ENCODE results near the gene LTB4R2.
A peak's percentile ranks its signal among the peaks of the same experiment; 100 is the strongest.

The LTB4R2 gene

DNA sequence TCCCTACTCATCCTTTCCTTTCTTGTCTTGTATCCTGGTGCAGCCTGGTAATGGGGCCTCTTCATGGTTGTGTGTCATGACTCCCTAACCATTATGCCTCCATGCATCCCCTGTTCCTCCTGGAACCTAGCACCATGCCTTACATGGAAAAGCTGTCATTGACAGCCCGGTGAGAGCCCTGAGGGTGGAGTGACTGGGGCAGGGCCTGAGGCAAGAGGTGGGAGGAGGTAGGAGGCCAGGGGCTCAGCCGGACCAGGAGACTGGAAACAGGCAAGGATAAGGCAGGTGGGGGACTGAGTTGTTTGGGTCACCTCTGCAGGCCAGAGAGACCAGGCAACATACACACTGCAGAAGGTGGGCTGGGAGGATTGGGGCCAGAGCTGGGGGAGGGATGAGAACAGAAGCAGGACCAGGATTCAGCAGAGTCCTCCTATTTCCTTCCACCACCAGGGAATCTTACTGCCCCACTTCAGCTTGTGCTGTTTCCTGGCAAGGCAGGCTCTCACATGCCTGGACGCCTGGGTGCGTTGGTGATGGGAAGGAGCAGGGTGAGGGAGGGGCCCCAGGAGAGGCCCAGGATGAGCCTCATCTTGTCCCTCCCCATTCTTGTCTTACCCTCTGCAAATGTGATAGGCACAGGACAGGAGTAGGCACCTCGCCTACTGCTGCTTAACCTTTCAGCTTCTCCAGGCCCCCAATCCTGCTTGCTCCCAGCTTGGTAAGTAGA lies at the start of gene LTB4R2:
Gene LTB4R2 (plus strand): TSS at position 603 of the 727 bp plus-strand sequence. CDS start 525 bp downstream, outside the sequence.
- no peak for DNase-seq

GRCh38 chr14:24260780-24261157 lies 49.2 kb upstream of the LTB4R2 start:
- DNase-seq: no peak

GRCh38 chr14:24261256-24261968 lies 48.5 kb upstream of the LTB4R2 start:
- DNase-seq: no peak

DNA sequence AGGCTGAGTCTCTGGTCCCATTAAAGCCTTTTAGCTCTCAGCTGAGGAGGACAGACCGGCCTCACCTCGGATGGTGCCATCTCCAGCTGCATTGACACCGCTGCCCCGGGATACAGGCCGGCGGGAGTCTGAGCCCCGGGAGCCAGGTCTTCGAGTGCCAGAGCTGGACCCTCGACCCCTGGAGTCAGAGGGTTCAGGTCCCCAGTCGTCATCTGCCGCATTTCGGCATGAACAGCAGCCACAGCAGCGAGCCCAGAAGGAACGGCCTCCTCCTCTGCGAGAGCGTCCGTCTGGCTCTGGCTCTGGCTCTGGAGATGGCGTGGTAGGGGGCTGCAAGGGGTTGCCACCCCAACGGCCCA lies 48.0 kb upstream of the LTB4R2 start:
- DNase-seq: no peak

- DNase-seq: no peak
Measured at GRCh38 chr14:24262821-24263733, 46.9 kb upstream of the LTB4R2 start, which contains the start of gene TGM1. TSS of gene TGM1 (minus strand) at chr14:24263177. CDS start at chr14:24262352, 825 bp downstream.

DNA sequence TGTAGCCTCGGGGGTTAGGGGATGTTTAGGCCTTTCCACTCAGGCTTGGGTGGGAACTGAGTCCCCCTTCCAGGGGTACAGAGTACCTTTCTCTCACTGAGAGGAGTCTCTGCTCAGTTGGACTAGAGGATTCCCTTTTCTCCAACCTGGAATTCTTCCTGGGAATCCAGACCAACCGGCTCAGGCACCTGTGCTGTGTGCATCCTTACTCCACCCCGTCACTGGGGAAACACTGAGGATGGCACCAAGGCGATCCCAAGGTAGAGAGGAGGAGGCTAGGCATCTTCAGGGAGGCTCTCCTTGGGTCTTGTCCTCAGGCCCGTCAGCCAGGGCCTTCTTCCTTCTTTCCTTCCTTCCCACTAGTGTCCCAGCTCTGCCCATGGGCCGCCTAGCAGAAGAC lies 46.1 kb upstream of the LTB4R2 start:
- no peak for DNase-seq

DNA sequence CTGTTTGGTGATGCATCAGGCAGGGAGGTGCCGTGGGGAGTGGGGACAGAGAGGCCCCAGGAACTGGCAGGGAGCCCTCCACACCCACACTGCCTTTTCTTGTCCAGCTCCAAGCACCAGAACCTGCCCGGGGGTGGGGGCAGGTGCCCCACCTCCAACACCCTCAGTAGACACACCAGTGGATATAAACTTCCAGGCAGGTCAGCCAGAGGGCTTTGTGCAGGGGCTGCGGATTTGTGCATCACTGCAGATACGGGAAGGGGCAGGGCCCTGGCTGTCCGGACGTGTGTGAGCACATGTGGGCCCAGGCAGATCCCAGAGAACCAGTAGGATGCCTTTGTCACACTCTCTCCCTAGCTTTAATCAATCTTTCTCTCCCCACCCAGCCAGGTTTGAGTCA lies 45.6 kb upstream of the LTB4R2 start:
- no peak for DNase-seq

DNA sequence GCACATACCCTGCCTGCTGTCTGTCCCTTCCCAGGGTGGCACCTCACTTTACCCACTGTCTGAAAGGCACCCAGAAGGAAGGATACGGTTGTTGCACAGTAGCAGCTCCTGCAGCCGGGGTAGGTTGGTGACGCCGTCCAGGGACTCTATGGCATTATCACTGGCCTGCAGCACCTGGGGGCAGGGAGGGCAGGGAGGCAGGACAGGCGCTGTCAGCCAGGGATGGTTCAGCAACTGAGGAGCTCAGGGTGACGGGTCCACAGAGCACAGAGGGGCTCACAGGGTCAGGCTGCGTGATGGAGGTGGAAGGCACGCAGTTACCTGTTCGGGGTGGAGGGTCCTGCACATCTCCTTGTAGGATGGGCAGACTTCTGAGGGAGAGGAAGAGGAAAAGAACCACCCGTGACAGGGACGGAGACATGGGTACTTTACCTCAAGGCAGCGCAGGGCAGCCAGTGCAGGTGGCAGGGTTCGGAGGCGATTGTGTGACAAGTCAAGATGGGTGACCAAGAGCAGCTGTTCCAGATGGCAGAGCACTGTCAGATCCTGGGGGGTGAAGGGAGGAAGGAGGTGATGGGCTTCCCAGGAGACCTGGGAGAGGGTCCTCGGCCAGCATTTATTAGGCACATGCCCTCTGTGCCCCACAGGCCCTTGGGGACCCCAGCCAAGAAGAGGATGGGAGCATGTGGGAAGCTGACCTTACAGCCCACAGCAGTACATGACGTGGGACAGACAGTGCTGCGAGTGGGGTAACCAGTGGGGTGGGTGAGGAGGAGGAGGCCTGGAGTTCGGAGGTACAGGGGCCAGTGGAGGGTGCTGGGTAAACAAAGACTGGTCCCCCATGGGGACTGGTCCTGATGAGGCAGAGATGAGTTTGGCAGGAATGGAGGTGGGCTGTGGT lies 43.3 kb upstream of the LTB4R2 start:
- no peak for DNase-seq

DNA sequence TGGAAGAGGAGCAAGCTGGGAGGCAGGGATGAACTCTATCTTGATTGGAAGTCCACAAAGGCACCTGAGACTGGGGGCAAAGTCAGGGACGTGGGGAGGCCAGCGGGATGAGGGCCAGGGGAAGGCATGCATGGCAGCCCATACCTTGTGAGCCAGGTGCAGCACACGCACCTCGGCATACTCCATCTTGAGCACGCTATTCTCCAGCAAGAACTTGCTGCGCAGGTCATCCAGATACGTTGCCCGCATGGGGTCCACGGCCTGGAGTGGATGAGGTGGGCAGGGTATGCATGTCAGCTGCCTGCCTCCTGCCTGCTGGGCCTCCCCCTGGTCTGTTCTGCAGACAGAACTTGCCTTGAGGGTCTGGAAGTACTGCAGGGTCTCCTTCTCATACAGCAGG lies 42.4 kb upstream of the LTB4R2 start:
- DNase-seq: no peak

DNA sequence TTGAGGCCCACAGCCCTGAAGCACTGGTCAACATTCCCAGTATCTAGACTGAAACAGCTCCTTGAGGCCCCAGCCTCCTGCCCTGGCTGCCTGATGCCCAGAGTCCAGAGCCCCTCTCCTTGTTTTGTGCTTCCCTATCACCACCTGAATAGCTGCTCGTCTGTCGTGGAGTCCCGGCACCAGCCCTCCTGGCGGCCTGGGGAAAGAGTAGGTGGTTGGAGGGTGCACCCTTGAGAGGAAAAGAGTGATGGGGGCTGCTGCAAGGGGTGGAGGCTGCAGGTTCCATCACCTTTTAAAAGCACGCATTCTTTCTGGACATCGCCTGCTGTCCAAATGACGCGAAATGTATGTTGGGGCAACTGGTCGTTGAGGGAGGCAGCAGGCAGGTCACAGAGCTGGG lies 41.7 kb upstream of the LTB4R2 start:
- no peak for DNase-seq

DNA sequence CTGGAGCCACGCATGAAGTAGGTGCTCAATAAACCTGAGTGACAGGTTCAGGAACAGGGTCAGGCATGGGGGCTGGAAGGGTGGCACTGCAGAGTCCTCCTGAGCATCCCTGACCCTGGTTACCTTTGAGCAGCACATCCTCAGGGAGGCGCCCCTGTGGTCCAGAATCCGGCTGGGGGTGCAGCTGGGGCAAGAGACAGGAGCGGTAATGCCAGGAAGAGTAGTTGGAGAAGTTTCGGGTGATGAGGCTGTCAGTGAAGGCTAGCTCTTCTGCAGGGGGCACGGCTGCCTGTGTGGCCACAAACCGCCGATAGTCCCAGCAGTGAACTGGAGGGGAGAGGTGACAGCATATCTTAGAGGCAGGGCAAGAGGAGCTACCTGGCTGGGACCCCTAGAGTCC lies 40.6 kb upstream of the LTB4R2 start:
- no peak for DNase-seq

DNA sequence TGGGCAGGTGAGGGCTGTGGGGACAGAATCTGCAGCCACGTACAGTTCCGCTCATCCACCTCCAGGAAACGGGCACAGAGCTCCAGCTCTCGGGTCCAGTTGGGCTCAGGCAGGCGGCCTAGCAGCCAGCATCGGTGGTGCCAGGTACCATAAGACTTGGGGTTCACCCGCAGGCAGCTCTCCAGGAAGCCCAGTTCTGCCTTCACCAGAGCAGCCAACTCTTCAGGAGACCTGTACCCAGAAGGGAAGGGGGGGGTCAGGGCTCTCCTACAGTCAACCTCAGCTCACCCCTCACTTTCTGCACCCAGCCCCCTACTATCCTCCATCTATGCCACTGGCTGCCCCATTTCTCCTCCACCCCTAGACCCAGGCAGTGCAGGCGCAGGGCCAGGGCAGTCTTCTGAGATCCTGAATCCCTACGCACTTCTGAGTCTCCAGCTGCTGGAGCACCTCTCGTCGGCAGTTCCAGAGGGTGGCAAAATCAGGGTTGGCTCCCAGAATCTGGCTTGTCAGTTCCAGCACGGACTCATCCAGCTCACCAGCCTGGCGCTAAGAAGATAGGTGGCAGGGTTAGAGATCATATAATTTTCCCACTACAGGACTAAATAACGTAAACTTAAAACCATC lies 39.9 kb upstream of the LTB4R2 start:
- DNase-seq: no peak

- no peak for DNase-seq
Measured at GRCh38 chr14:24270537-24271133, 39.3 kb upstream of the LTB4R2 start.

GRCh38 chr14:24271134-24271833 lies 38.7 kb upstream of the LTB4R2 start, which contains the start of gene RABGGTA:
TSS of gene RABGGTA (minus strand) at chr14:24271597. CDS start at chr14:24271115, 482 bp downstream.
- DNase-seq: peak; percentile 64 to 93

GRCh38 chr14:24271834-24272263 lies 38.1 kb upstream of the LTB4R2 start:
- DNase-seq: no peak

DNA sequence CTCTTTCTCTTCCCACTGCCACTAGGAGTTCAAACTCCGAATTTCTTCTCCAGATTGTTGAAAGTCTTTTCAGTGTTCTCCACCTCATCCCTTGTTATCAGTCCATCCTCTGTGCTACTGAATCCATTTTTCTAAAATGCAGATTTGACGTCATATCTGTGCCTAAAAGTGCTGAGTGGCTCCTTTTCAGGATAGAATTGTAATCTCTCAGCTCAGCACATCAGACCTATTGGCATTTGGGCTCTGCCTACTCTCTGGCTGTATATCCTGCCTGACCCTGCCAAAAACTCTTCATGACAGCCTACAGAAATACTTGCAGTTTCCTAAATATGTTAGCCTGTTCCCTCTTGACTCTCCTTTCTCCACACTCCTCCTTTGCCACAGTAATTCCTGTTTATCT lies 37.5 kb upstream of the LTB4R2 start:
- DNase-seq: no peak

DNA sequence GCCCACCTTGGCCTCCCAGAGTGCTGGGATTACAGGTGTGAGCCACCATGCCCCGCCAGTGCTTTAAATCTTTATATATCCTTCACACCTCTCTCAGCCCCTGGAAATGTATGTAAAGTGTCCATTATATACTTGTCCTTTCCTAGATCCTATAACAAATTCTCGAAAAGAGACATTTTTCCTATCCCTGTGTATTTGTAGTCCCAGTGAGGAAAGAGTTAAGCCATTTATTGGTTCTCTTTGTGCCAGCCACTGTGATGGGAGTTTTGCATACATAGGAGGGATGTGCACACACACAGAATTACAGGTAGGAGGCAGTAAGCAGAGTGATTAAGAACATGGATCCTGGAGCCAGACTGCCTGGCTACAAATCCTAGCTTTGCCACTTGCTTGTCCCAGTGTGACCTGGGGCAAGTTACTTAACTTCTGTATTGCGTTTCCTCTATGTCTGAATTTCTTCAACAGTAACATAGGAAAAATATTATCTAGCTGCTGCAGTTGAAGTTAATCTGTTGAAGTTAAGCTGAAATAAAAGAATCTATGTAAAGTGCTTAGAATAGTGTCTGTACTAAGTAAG lies 36.4 kb upstream of the LTB4R2 start:
- DNase-seq: no peak

DNA sequence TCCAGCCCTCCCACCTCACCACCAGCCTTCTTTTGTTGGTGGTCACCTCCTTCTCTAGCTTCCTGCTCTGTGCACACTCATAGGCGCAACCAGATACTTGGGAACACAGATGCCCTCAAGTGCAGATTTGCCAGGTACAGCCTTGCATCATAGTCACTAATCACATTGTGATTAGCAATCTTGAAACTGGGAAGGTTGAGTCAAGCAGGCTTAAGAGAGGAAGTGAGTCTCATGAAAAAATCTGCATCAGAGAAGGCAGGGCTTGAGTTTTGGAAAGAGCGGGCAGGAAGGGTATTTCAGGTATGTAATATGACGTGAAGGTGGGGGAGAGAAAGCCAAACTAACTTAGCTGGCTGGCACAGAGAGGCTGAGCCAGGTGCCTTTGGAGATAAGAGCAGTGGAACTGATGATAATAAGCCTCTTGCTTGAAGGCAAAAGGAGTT lies 35.8 kb upstream of the LTB4R2 start:
- DNase-seq: no peak

DNA sequence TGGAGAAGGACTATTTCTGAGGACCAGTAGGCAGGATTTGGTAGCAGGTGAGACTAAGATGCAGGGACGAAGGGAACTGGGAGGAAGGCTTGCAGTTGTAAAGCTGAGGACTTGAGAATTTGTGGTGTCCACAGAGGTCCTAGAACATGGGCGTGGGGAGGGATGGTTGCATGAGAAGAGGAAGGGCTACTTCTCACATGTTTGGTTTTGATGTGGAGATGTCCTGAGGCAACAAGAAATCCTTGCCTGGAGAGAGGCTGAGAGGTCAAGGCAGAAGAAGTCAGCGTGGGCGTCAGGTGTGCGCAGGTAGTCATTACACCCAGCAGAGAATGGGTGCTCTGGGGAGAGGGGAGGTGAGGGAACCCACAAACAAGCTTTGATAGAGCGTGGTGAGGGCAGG lies 32.9 kb upstream of the LTB4R2 start:
- DNase-seq: no peak
